Loucy (cell line): Measurements from ENCODE around the gene FGF3.

ENCODE experiments used
- H2AFZ ChIP-seq: fragments of 200-600 bp; sonication (generic); 2 replicates; pipeline ENCODE4 v1.6.0; 2016; ENCODE audit warnings: antibody characterized with exemption, mild to moderate bottlenecking, low read length, moderate library complexity
- H3F3A ChIP-seq: fragments of 200-600 bp; 2 replicates; pipeline ENCODE4 v1.6.0; 2016; ENCODE audit warnings: antibody characterized with exemption, low read depth, mild to moderate bottlenecking
- H3K27me3 ChIP-seq: fragments of 200-600 bp; sonication (generic); 2 replicates; pipeline ENCODE4 v1.6.1; 2014; ENCODE audit warnings: low read length, mild to moderate bottlenecking; ENCODE audit not compliant: insufficient read depth, poor library complexity, severe bottlenecking
- H3K36me3 ChIP-seq: fragments of 200-600 bp; sonication (generic); 2 replicates; pipeline ENCODE4 v1.6.1; 2016; ENCODE audit warnings: low read length; ENCODE audit not compliant: insufficient read depth
- H3K4me1 ChIP-seq: fragments of 200-600 bp; sonication (generic); 2 replicates; pipeline ENCODE4 v1.5.1; 2014; ENCODE audit warnings: low read length, mild to moderate bottlenecking; ENCODE audit not compliant: insufficient read depth, poor library complexity, severe bottlenecking
- H3K4me2 ChIP-seq: fragments of 200-600 bp; sonication (generic); 2 replicates; pipeline ENCODE4 v1.6.0; 2014; ENCODE audit warnings: antibody characterized with exemption, low read length, low read depth, mild to moderate bottlenecking; ENCODE audit not compliant: poor library complexity, severe bottlenecking
- H3K4me3 ChIP-seq: fragments of 200-600 bp; sonication (generic); 2 replicates; pipeline ENCODE4 v1.5.1; 2014; ENCODE audit warnings: low read length, mild to moderate bottlenecking, mixed read lengths; ENCODE audit not compliant: poor library complexity, severe bottlenecking
- H3K79me2 ChIP-seq: fragments of 200-600 bp; sonication (generic); 2 replicates; pipeline ENCODE4 v1.6.1; 2014; ENCODE audit warnings: low read length; ENCODE audit not compliant: insufficient read depth
- H3K9ac ChIP-seq: fragments of 200-600 bp; sonication (generic); 2 replicates; pipeline ENCODE4 v1.6.0; 2014; ENCODE audit warnings: mild to moderate bottlenecking, low read depth, low read length, moderate library complexity; ENCODE audit not compliant: poor library complexity, severe bottlenecking
- H3K9me2 ChIP-seq: fragments of 200-600 bp; sonication (generic); replicated peaks from 2 replicates; pipeline ENCODE4 v1.6.1; 2016; ENCODE audit warnings: low read depth, low read length, mixed read lengths
- H3K9me3 ChIP-seq: fragments of 200-600 bp; sonication (generic); 2 replicates; pipeline ENCODE4 v1.6.1; 2014; ENCODE audit warnings: mild to moderate bottlenecking, antibody characterized with exemption, low read length, low read depth; ENCODE audit not compliant: insufficient read depth
- H4K20me1 ChIP-seq: fragments of 200-600 bp; sonication (generic); 2 replicates; pipeline ENCODE4 v1.6.0; 2014; ENCODE audit warnings: antibody characterized with exemption, low read length, mild to moderate bottlenecking; ENCODE audit not compliant: insufficient read depth, poor library complexity, severe bottlenecking
- CTCF ChIP-seq: fragments of 200-600 bp; sonication (generic); conservative IDR thresholded peaks from 2 replicates; pipeline ENCODE4 v1.5.1; 2014; ENCODE audit warnings: mild to moderate bottlenecking, antibody characterized with exemption, low read length
- EZH2phosphoT487 ChIP-seq: fragments of 200-600 bp; IDR thresholded peaks from 2 replicates; pipeline ENCODE4 v1.6.1; 2018; ENCODE audit warnings: antibody characterized with exemption, mild to moderate bottlenecking, moderate library complexity, borderline replicate concordance

Gene FGF3

DNA sequence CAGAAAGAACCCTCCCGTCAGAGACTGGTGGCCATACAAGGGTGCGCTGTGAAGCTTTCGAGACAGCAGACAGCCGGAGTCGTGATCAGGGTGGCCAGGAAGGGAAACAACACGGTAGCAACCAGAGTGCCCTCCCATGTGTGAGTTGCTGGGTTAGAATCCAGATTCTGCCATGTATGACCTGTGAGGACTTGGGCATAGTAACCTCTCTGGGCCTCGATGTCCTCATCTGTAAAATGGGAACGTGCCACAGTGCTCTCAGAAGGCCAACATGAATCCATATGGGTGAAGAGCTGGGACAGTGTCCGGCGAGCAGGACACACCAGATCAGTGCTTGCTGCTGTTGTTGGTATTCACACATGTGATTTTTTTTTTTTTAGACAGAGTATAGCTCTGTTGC, 7.6 kb upstream of the FGF3 start:
- no peak overlapping the region for H3K4me2 ChIP-seq
- H4K20me1 ChIP-seq, result no peaks in the 10 kb centered on the region
- H3F3A ChIP-seq, result no peaks in the 10 kb centered on the region
- no peaks in the 10 kb centered on the region for H3K27me3 ChIP-seq
- no peaks in the 10 kb centered on the region for H3K36me3 ChIP-seq
- TF ChIP-seq CTCF (no peak), EZH2phosphoT487 (no peak)
- H3K4me3 ChIP-seq, result no peak overlapping the region
- no peak overlapping the region for H3K9ac ChIP-seq
- no peaks in the 10 kb centered on the region for H3K9me2 ChIP-seq
- no peaks in the 10 kb centered on the region for H3K79me2 ChIP-seq
- no peaks in the 10 kb centered on the region for H3K4me1 ChIP-seq
- H2AFZ ChIP-seq, result no peak overlapping the region
- H3K9me3 ChIP-seq, result no peaks in the 10 kb centered on the region

DNA sequence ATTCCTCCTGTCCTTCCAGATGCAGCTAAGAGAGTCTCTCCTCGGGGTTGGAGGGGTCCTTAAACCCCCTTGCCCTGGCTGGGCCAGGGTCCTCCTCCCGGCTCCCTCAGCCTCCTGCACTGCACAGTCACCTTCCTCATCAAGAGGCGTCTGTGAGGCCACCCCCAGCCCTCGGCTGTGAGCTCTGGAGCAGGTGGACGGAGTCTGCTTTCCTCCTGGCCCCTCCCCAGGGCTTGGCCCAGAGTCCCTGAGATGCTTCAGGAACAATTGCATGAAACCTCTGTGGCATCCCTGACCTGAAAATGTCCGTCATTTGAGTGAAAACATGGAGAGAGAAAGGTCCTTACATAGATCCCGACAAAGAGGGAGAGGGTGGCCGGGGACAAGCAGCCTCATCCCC, 6.7 kb upstream of the FGF3 start:
- Histone ChIP-seq H3F3A (no peaks in the 10 kb centered on the region), H4K20me1 (no peaks in the 10 kb centered on the region), H3K4me1 (no peaks in the 10 kb centered on the region), H3K9me3 (no peaks in the 10 kb centered on the region), H3K4me3 (no peak overlapping the region), H3K36me3 (no peaks in the 10 kb centered on the region), H3K9me2 (no peaks in the 10 kb centered on the region), H3K27me3 (no peaks in the 10 kb centered on the region), H3K9ac (no peak overlapping the region), H3K79me2 (no peaks in the 10 kb centered on the region), H2AFZ (no peak overlapping the region), H3K4me2 (no peak overlapping the region)
- TF ChIP-seq EZH2phosphoT487 (no peak), CTCF (no peak)

GRCh38 chr11:69825037-69825834, 6.0 kb upstream of the FGF3 start:
- Histone ChIP-seq H3K36me3 (no peaks in the 10 kb centered on the region), H3F3A (no peaks in the 10 kb centered on the region), H3K27me3 (no peaks in the 10 kb centered on the region), H3K9ac (no peak overlapping the region), H3K9me2 (no peaks in the 10 kb centered on the region), H3K4me2 (no peak overlapping the region), H4K20me1 (no peaks in the 10 kb centered on the region), H3K4me1 (no peaks in the 10 kb centered on the region), H2AFZ (no peak overlapping the region), H3K9me3 (no peaks in the 10 kb centered on the region), H3K79me2 (no peaks in the 10 kb centered on the region), H3K4me3 (no peak overlapping the region)
- no peak for TF ChIP-seq CTCF
- no peak for TF ChIP-seq EZH2phosphoT487
